Esophagus squamous epithelium (tissue), 4 donors: ENCODE measurements around the gene CHPF2.

Experiments
- POLR2A ChIP-seq, 4 donors: fragments of 450-650 bp; IDR thresholded peaks; one replicate each; pipeline ENCODE4 v1.6.1; 2017; ENCODE audit warnings: antibody characterized with exemption in 4 of 4, mild to moderate bottlenecking in 4 of 4, moderate library complexity in 3 of 4
- TF ChIP-seq, protein P1 (sequence below), 6 experiments: fragments of 450-650 bp in 4 of 6; fragments of 200-600 bp in 2 of 6; sonication (generic) in 2 of 6; IDR thresholded peaks; one replicate each; pipeline ENCODE4 v1.5.1; 2016 to 2019; ENCODE audit warnings: antibody characterized with exemption in 6 of 6, mild to moderate bottlenecking in 4 of 6, moderate library complexity in 4 of 6

DNA sequence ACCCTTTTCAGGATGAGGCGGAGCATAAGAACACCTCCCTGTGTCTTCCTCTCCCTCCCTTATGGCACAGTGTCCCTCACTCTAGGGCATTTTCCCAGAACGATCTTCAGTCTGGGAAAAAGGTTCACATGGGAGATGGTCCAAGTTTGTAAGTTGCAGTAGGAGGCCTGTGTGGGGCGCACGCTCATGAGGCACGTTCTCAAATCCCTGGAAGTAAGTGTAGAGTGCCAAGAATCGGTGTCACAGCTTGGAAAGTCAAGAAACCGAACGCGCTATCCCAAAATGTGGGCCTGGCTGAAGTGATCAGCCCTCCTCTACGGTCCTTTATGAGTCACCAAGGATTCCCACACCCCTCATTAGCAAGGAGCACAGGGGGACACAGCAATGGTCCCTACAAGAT, 40.1 kb downstream of the CHPF2 start:
- TF ChIP-seq, protein P1, sequence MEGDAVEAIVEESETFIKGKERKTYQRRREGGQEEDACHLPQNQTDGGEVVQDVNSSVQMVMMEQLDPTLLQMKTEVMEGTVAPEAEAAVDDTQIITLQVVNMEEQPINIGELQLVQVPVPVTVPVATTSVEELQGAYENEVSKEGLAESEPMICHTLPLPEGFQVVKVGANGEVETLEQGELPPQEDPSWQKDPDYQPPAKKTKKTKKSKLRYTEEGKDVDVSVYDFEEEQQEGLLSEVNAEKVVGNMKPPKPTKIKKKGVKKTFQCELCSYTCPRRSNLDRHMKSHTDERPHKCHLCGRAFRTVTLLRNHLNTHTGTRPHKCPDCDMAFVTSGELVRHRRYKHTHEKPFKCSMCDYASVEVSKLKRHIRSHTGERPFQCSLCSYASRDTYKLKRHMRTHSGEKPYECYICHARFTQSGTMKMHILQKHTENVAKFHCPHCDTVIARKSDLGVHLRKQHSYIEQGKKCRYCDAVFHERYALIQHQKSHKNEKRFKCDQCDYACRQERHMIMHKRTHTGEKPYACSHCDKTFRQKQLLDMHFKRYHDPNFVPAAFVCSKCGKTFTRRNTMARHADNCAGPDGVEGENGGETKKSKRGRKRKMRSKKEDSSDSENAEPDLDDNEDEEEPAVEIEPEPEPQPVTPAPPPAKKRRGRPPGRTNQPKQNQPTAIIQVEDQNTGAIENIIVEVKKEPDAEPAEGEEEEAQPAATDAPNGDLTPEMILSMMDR (IDR thresholded peaks at IDR 0.05), result no peak
- TF ChIP-seq POLR2A (IDR thresholded peaks at IDR 0.05), result no peak
